ENCODE data around the gene NOD1. TPM values are rescaled to one million over a fixed set of nuclear protein-coding genes. Genes with fewer than 3 reads are reported as not detected.

The NOD1 gene
- polyA plus RNA-seq, 3 donors, result 2.8 to 15.0 (median 4.6) TPM

- 100% methylated on average over 1 of the region's 2 CpGs for WGBS (ENCODE audit: insufficient coverage)
- Histone ChIP-seq H3K79me2 (ENCODE audit: insufficient read depth, low read length) (no peaks in the 10 kb centered on the region), H3K27ac (ENCODE audit: low read depth in 1 of 2, low read length in 2 of 2) (no peak overlapping the region), H3K4me3 (replicated peaks in 1 of 3; ENCODE audit: low read depth in 2 of 3, low read length in 3 of 3) (no peak overlapping the region), H3K9ac (ENCODE audit: insufficient read depth, low read length, poor library complexity, severe bottlenecking) (no peak overlapping the region), H3K27me3 (ENCODE audit: control insufficient read depth in 2 of 2, insufficient read depth in 2 of 2, low read length in 2 of 2) (no peaks in the 10 kb centered on the region), H2AFZ (ENCODE audit: insufficient read depth, low read depth, low read length, poor library complexity, severe bottlenecking) (no peak overlapping the region), H4K20me1 (ENCODE audit: insufficient read depth, low read length) (peaks cover 5% of the 10 kb centered on the region), H3K4me1 (ENCODE audit: control insufficient read depth in 1 of 2, insufficient read depth in 2 of 2, low read length in 2 of 2) (peaks cover 22 to 23% of the 10 kb centered on the region in 2 donors), H3K9me3 (replicated peaks in 1 of 2; ENCODE audit: control insufficient read depth in 1 of 2, insufficient read depth in 1 of 2, low read length in 2 of 2) (no peaks in the 10 kb centered on the region), H3K36me3 (replicated peaks in 1 of 2; ENCODE audit: control insufficient read depth in 1 of 2, insufficient read depth in 2 of 2, low read length in 2 of 2) (peaks cover 0 to 14% of the 10 kb centered on the region in 2 donors), H3K4me2 (replicated peaks; ENCODE audit: extremely low read depth, low read length, poor library complexity, severe bottlenecking) (no peak overlapping the region)
- intact Hi-C loops (cut with micrococcal nuclease), result no loop called here
- H3K9me3 Mint-ChIP-seq, result peaks cover 0 to 2% (median 0%) of the 10 kb centered on the region in 7 donors
- peaks cover 35 to 41% of the 10 kb centered on the region in 2 donors for H3K36me3 Mint-ChIP-seq
- no peak for DNase-seq
- peaks cover 27% of the 10 kb centered on the region for H3K4me1 Mint-ChIP-seq
- peak overlapping the region in 2 of 7 donors; percentile 33 to 50 for H3K27ac Mint-ChIP-seq
- TF ChIP-seq CTCF (IDR thresholded peaks at IDR 0.05), result no peak
- no peak overlapping the region for H3K4me3 Mint-ChIP-seq
- H3K27me3 Mint-ChIP-seq (ENCODE audit: low read depth in 3 of 3), result peaks cover 0 to 9% (median 5%) of the 10 kb centered on the region in 3 donors
These were observed 46.0 kb upstream of the NOD1 start for GRCh38 chr7:30524545-30524944.

GRCh38 chr7:30523466-30523865, 44.9 kb upstream of the NOD1 start:
- Histone ChIP-seq H3K9me3 (replicated peaks in 1 of 2; ENCODE audit: control insufficient read depth in 1 of 2, insufficient read depth in 1 of 2, low read length in 2 of 2) (no peaks in the 10 kb centered on the region), H3K27ac (ENCODE audit: low read depth in 1 of 2, low read length in 2 of 2) (no peak overlapping the region), H3K9ac (ENCODE audit: insufficient read depth, low read length, poor library complexity, severe bottlenecking) (no peak overlapping the region), H2AFZ (ENCODE audit: insufficient read depth, low read depth, low read length, poor library complexity, severe bottlenecking) (no peak overlapping the region), H3K79me2 (ENCODE audit: insufficient read depth, low read length) (no peaks in the 10 kb centered on the region), H3K36me3 (replicated peaks in 1 of 2; ENCODE audit: control insufficient read depth in 1 of 2, insufficient read depth in 2 of 2, low read length in 2 of 2) (peaks cover 0 to 14% of the 10 kb centered on the region in 2 donors), H4K20me1 (ENCODE audit: insufficient read depth, low read length) (peaks cover 5% of the 10 kb centered on the region), H3K27me3 (ENCODE audit: control insufficient read depth in 2 of 2, insufficient read depth in 2 of 2, low read length in 2 of 2) (no peaks in the 10 kb centered on the region), H3K4me3 (replicated peaks in 1 of 3; ENCODE audit: low read depth in 2 of 3, low read length in 3 of 3) (no peak overlapping the region), H3K4me2 (replicated peaks; ENCODE audit: extremely low read depth, low read length, poor library complexity, severe bottlenecking) (no peak overlapping the region), H3K4me1 (ENCODE audit: control insufficient read depth in 1 of 2, insufficient read depth in 2 of 2, low read length in 2 of 2) (peaks cover 22 to 23% of the 10 kb centered on the region in 2 donors)
- intact Hi-C loops (cut with micrococcal nuclease), result no loop called here
- peaks cover 27% of the 10 kb centered on the region for H3K4me1 Mint-ChIP-seq
- H3K9me3 Mint-ChIP-seq, result peaks cover 0 to 2% (median 0%) of the 10 kb centered on the region in 7 donors
- H3K4me3 Mint-ChIP-seq, result no peak overlapping the region
- TF ChIP-seq CTCF (IDR thresholded peaks at IDR 0.05), result no peak
- H3K27me3 Mint-ChIP-seq (ENCODE audit: low read depth in 3 of 3), result peaks cover 0 to 9% (median 3%) of the 10 kb centered on the region in 3 donors
- no peak for DNase-seq
- peaks cover 30 to 39% of the 10 kb centered on the region in 2 donors for H3K36me3 Mint-ChIP-seq
- peak overlapping the region in 1 of 7 donors; percentile 37 for H3K27ac Mint-ChIP-seq
- no CpG with 5 or more reads among the region's 2 CpGs for WGBS (ENCODE audit: insufficient coverage)

Data from CD14-positive monocyte (primary cell).